ENCODE measurements around the gene PKDCC. TPM values are rescaled to one million over a fixed set of nuclear protein-coding genes. Genes with fewer than 3 reads are reported as not detected.
A peak's percentile ranks its signal among the peaks of the same experiment; 100 is the strongest.
"Not testable (repeated sequence)": the region's sequence is repeated elsewhere in the genome, so short reads cannot be mapped to it uniquely, and the experiment has no call there.

Gene PKDCC
- total and polyA plus RNA-seq, 2 experiments from 2014 or later: 270 to 278 TPM

DNA sequence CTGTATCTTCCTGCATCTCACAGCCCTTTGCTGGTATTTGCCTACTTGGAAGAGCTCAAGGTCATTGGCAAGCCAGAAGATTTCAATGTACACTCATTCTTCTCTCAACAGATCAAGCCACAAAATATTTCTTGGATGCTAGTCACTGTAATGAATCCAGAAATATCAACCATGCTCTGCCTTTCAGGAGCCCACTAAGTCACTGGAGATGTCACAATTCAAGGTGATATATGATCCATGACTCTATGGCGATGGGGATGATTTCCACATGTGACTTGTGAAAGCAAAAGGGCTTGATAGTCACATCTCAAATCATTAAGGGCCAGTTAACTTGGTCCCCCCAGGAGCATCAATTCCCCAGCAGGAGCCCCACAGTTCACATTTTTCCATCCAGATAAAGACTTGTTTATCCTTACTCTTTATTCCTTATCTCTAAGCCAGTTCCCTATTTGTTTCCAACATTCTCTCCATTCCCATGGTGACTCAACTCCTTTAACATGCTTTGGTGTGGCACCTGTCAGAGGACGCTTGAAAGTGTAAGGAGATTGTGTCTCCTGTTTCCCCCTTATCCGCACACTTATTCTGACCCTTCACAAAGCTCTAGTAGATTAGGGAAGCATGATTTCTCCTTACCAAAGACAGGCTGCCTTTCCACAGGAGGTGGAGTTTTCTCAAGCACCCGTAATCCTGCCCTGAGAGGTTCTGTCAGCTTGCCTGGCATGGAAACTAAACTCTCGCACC lies 15.8 kb downstream of the PKDCC start:
- peaks cover 53% of the 10 kb centered on the region for H3K4me1 ChIP-seq (ENCODE audit: insufficient read depth)
- no peak overlapping the region for H3K4me3 ChIP-seq
- H3K9me2 ChIP-seq (replicated peaks; ENCODE audit: insufficient read depth): no peaks in the 10 kb centered on the region
- WGBS (ENCODE audit: low lambda C conversion rate, missing lambda C conversion rate): 24% methylated on average over 5 of the region's 5 CpGs
- no peaks in the 10 kb centered on the region for H3K79me2 ChIP-seq
- no peaks in the 10 kb centered on the region for H3K27me3 ChIP-seq
- no peak for TF ChIP-seq EZH2 (IDR thresholded peaks at IDR 0.05; ENCODE audit: borderline replicate concordance)
- TF ChIP-seq EZH2phosphoT487 (IDR thresholded peaks at IDR 0.05; ENCODE audit: low read depth, severe bottlenecking, unreplicated experiment): no peak
- TF ChIP-seq, protein P1, sequence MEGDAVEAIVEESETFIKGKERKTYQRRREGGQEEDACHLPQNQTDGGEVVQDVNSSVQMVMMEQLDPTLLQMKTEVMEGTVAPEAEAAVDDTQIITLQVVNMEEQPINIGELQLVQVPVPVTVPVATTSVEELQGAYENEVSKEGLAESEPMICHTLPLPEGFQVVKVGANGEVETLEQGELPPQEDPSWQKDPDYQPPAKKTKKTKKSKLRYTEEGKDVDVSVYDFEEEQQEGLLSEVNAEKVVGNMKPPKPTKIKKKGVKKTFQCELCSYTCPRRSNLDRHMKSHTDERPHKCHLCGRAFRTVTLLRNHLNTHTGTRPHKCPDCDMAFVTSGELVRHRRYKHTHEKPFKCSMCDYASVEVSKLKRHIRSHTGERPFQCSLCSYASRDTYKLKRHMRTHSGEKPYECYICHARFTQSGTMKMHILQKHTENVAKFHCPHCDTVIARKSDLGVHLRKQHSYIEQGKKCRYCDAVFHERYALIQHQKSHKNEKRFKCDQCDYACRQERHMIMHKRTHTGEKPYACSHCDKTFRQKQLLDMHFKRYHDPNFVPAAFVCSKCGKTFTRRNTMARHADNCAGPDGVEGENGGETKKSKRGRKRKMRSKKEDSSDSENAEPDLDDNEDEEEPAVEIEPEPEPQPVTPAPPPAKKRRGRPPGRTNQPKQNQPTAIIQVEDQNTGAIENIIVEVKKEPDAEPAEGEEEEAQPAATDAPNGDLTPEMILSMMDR (IDR thresholded peaks at IDR 0.05; ENCODE audit: poor library complexity): no peak
- H3K9me3 ChIP-seq (ENCODE audit: low read depth): no peaks in the 10 kb centered on the region
- peak overlapping the region; percentile 64 for H3K4me2 ChIP-seq
- peak; percentile 72 for DNase-seq (ENCODE audit: low spot score)
- H3K36me3 ChIP-seq (replicated peaks; ENCODE audit: insufficient read depth, low read depth): no peaks in the 10 kb centered on the region
- peak overlapping the region; percentile 95 for H3K27ac ChIP-seq
- no peaks in the 10 kb centered on the region for H4K20me1 ChIP-seq (ENCODE audit: insufficient read depth, poor library complexity, severe bottlenecking)
- no peak overlapping the region for H2AFZ ChIP-seq

DNA sequence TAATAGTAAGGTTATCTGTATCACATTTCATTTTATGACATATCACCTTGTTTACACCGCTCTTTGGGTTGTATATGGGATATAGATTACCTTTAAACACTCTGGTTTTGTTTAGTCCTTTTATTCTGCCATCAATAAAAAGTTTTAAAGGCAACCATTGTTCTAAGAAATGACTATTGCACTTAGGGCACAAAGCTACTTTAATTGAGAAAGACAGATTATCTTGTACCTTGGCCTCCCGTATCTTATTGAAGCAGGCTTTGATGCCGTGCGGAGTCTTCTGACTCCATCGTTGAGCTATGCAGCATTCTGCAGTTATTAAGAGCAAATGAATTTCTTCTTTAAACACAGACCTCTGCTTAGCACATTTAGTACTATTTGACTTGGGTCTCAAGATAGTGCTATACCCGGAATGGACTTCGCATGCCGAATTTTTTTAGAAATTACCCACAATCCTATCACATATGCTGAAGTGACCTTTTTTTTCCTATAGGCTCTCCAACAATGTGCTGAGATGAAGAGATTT lies 16.7 kb downstream of the PKDCC start:
- TF ChIP-seq, protein P1 (IDR thresholded peaks at IDR 0.05; ENCODE audit: poor library complexity): no peak
- TF ChIP-seq EZH2 (IDR thresholded peaks at IDR 0.05; ENCODE audit: borderline replicate concordance): no peak
- peak; percentile 66 for TF ChIP-seq EZH2phosphoT487 (IDR thresholded peaks at IDR 0.05; ENCODE audit: low read depth, severe bottlenecking, unreplicated experiment)
- Histone ChIP-seq H3K27me3 (no peaks in the 10 kb centered on the region), H4K20me1 (ENCODE audit: insufficient read depth, poor library complexity, severe bottlenecking) (no peaks in the 10 kb centered on the region), H3K79me2 (no peaks in the 10 kb centered on the region), H3K4me3 (no peak overlapping the region), H3K36me3 (replicated peaks; ENCODE audit: insufficient read depth, low read depth) (no peaks in the 10 kb centered on the region), H3K4me2 (peak overlapping the region; percentile 64), H2AFZ (no peak overlapping the region), H3K4me1 (ENCODE audit: insufficient read depth) (peaks cover 48% of the 10 kb centered on the region), H3K9me3 (ENCODE audit: low read depth) (no peaks in the 10 kb centered on the region), H3K9me2 (replicated peaks; ENCODE audit: insufficient read depth) (no peaks in the 10 kb centered on the region), H3K27ac (peak overlapping the region; percentile 95)
- peak; percentile 81 for DNase-seq (ENCODE audit: low spot score)
- WGBS (ENCODE audit: low lambda C conversion rate, missing lambda C conversion rate): 11% methylated on average over 8 of the region's 8 CpGs

DNA sequence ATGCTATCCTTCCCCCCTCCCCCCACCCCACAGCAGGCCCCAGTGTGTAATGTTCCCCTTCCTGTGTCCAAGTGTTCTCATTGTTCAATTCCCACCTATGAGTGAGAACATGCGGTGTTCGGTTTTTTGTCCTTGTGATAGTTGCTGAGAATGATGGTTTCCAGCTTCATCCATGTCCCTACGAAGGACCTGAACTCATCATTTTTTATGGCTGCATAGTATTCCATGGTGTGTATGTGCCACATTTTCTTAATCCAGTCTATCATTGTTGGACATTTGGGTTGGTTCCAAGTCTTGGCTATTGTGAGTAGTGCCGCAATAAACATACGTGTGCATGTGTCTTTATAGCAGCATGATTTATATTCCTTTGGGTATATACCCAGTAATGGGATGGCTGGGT lies 17.9 kb downstream of the PKDCC start:
- not testable (repeated sequence) for H3K36me3 ChIP-seq (replicated peaks; ENCODE audit: insufficient read depth, low read depth); DNase-seq (ENCODE audit: low spot score); H3K4me3 ChIP-seq; H4K20me1 ChIP-seq (ENCODE audit: insufficient read depth, poor library complexity, severe bottlenecking); H3K9me3 ChIP-seq (ENCODE audit: low read depth); H3K4me2 ChIP-seq; H2AFZ ChIP-seq; H3K27me3 ChIP-seq; H3K9me2 ChIP-seq (replicated peaks; ENCODE audit: insufficient read depth); H3K79me2 ChIP-seq
- WGBS (ENCODE audit: low lambda C conversion rate, missing lambda C conversion rate): 91% methylated on average over 5 of the region's 5 CpGs
- Histone ChIP-seq H3K4me1 (ENCODE audit: insufficient read depth) (peaks cover 36% of the 10 kb centered on the region), H3K27ac (peak overlapping the region; percentile 84)

DNA sequence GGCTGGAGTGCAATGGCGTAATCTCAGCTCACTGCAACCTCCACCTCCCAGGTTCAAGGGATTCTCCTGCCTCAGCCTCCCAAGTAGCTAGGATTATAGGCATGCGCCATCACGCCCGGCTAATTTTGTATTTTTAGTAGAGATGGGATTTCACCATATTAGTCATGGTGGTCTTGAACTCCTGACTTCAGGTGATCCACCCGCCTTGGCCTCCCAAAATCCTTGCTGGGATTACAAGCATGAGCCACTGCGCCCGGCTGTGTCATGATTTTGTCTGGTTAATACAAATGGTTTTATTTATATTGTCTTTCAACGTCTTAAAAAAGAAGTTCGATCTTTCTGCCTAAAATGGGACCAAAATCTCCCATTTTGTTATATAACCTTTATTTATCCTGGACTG lies 19.2 kb downstream of the PKDCC start:
- H3K4me1 ChIP-seq (ENCODE audit: insufficient read depth): peaks cover 29% of the 10 kb centered on the region
- not testable (repeated sequence) for H3K27me3 ChIP-seq; H3K4me3 ChIP-seq; H3K4me2 ChIP-seq; H4K20me1 ChIP-seq (ENCODE audit: insufficient read depth, poor library complexity, severe bottlenecking); H3K36me3 ChIP-seq (replicated peaks; ENCODE audit: insufficient read depth, low read depth); DNase-seq (ENCODE audit: low spot score); H3K27ac ChIP-seq; H2AFZ ChIP-seq; H3K79me2 ChIP-seq; H3K9me3 ChIP-seq (ENCODE audit: low read depth); H3K9me2 ChIP-seq (replicated peaks; ENCODE audit: insufficient read depth)
- 96% methylated on average over 9 of the region's 9 CpGs for WGBS (ENCODE audit: low lambda C conversion rate, missing lambda C conversion rate)
